Smooth muscle cell (in vitro differentiated cells): ENCODE data around the gene C10orf53. TPM values are rescaled to one million over a fixed set of nuclear protein-coding genes. Genes with fewer than 3 reads are reported as not detected.

Experiments used
- DNase-seq: peaks from one replicate; lab custom pipeline; 2025; ENCODE audit not compliant: unreplicated experiment; lab: John Stamatoyannopoulos, UW
- H2AFZ ChIP-seq: fragments of 200-600 bp; sonication (generic); 2 replicates; pipeline ENCODE4 v1.6.0; 2016; ENCODE audit warnings: antibody characterized with exemption, low read depth, mild to moderate bottlenecking
- H3F3A ChIP-seq: fragments of 200-600 bp; sonication (generic); 2 replicates; pipeline ENCODE4 v1.6.0; 2017; ENCODE audit warnings: antibody characterized with exemption, low read depth
- H3K27ac ChIP-seq: fragments of 200-600 bp; sonication (generic); 2 replicates; pipeline ENCODE4 v1.5.1; 2016; ENCODE audit warnings: low read depth, mild to moderate bottlenecking
- H3K27me3 ChIP-seq: fragments of 200-600 bp; sonication (generic); 2 replicates; pipeline ENCODE4 v1.6.1; 2016; ENCODE audit warnings: low read depth, mild to moderate bottlenecking
- H3K36me3 ChIP-seq: fragments of 200-600 bp; sonication (generic); 2 replicates; pipeline ENCODE4 v1.5.1; 2016; ENCODE audit warnings: low read depth
- H3K4me1 ChIP-seq: fragments of 200-600 bp; sonication (generic); 2 replicates; pipeline ENCODE4 v1.5.1; 2016; ENCODE audit warnings: low read depth
- H3K4me2 ChIP-seq: fragments of 200-600 bp; sonication (generic); 2 replicates; pipeline ENCODE4 v1.6.0; 2016; ENCODE audit warnings: mild to moderate bottlenecking
- H3K4me3 ChIP-seq: fragments of 200-600 bp; sonication (generic); 2 replicates; pipeline ENCODE4 v1.5.1; 2016; ENCODE audit warnings: mild to moderate bottlenecking
- H3K79me2 ChIP-seq: fragments of 200-600 bp; sonication (generic); 2 replicates; pipeline ENCODE4 v1.6.0; 2016; ENCODE audit warnings: low read depth, mild to moderate bottlenecking
- H3K9ac ChIP-seq: fragments of 200-600 bp; sonication (generic); 2 replicates; pipeline ENCODE4 v1.6.0; 2016; ENCODE audit warnings: low read depth
- H3K9me3 ChIP-seq: fragments of 200-600 bp; sonication (generic); replicated peaks from 2 replicates; pipeline ENCODE4 v1.5.1; 2016; ENCODE audit warnings: low read depth
- H4K20me1 ChIP-seq: fragments of 200-600 bp; sonication (generic); 2 replicates; pipeline ENCODE4 v1.6.0; 2016; ENCODE audit warnings: low read depth
- WGBS: methylation state at CpG from one replicate; pipeline ENCODE4 v1.1.7; 2016; ENCODE audit warnings: low lambda C conversion rate; 5-methylcytosine and 5-hydroxymethylcytosine counted together
- polyA plus RNA-seq: library from polyadenylated mRNA; unstranded; fragments of >200 nt; fragmentation: Nextera tagmentation; extraction: Ambion mirVana; gene quantifications from 2 replicates; pipeline ENCODE4 v1.2.1, GENCODE V29; 2016
- total RNA-seq: library from RNA; depleted of rRNA; stranded (reverse); fragments of >200 nt; gene quantifications from 2 replicates; pipeline ENCODE4 v1.2.3, GENCODE V29; 2014
- TF ChIP-seq, protein P1 (sequence below): fragments of 200-600 bp; sonication (generic); IDR thresholded peaks from 2 replicates; pipeline ENCODE4 v1.5.1; 2017; ENCODE audit warnings: borderline replicate concordance, mild to moderate bottlenecking, antibody characterized with exemption; ENCODE audit not compliant: insufficient read depth, poor library complexity, severe bottlenecking

C10orf53 gene
- total and polyA plus RNA-seq, 2 experiments from 2014 or later, result not detected

DNA sequence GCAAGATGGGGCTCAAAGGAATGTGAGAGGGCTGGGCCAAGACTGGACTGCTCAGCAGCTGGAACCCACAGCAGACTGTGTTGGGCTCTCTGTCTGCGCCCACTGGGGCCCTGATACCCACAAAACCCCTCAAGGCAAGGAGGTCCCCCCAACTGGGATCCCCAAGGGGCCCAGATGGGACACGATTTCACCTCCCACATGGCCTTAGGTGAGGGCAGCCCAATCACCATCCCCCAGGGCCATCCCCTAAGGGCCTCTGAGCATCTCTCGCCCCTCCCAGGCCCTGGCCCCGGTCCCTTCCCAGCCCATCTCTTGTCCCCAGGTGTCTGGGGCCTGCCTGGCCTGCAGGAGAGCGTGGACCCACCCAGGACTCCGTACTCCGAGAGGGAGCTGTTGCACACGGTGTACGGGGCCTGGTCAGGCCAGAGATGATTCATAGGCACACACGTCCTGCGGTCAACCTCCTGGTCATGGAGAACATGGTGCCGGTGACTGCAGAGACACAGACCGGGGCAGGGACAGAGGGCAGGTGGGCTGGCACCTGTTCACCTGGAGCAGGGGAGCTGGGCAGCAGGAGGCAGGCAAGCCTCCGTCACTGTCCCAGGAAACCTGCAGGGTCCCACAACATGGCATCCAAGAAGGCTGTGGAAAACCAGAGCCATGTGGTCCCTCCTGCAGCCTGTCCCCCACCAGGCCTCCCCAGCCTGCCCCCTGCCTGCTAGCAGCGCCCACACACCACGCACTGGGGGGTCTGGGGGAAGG is 61.1 kb downstream of the C10orf53 start:
- Histone ChIP-seq H3K4me1 (no peaks in the 10 kb centered on the region), H3K27ac (no peak overlapping the region), H4K20me1 (no peaks in the 10 kb centered on the region), H3K79me2 (no peaks in the 10 kb centered on the region), H3K27me3 (no peaks in the 10 kb centered on the region), H3K9me3 (no peaks in the 10 kb centered on the region), H2AFZ (no peak overlapping the region), H3K4me2 (no peak overlapping the region), H3K36me3 (no peaks in the 10 kb centered on the region), H3K4me3 (no peak overlapping the region), H3F3A (no peaks in the 10 kb centered on the region), H3K9ac (no peak overlapping the region)
- TF ChIP-seq, protein P1, sequence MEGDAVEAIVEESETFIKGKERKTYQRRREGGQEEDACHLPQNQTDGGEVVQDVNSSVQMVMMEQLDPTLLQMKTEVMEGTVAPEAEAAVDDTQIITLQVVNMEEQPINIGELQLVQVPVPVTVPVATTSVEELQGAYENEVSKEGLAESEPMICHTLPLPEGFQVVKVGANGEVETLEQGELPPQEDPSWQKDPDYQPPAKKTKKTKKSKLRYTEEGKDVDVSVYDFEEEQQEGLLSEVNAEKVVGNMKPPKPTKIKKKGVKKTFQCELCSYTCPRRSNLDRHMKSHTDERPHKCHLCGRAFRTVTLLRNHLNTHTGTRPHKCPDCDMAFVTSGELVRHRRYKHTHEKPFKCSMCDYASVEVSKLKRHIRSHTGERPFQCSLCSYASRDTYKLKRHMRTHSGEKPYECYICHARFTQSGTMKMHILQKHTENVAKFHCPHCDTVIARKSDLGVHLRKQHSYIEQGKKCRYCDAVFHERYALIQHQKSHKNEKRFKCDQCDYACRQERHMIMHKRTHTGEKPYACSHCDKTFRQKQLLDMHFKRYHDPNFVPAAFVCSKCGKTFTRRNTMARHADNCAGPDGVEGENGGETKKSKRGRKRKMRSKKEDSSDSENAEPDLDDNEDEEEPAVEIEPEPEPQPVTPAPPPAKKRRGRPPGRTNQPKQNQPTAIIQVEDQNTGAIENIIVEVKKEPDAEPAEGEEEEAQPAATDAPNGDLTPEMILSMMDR, result no peak
- no peak for DNase-seq
- WGBS, result 93% methylated on average over 16 of the region's 16 CpGs

DNA sequence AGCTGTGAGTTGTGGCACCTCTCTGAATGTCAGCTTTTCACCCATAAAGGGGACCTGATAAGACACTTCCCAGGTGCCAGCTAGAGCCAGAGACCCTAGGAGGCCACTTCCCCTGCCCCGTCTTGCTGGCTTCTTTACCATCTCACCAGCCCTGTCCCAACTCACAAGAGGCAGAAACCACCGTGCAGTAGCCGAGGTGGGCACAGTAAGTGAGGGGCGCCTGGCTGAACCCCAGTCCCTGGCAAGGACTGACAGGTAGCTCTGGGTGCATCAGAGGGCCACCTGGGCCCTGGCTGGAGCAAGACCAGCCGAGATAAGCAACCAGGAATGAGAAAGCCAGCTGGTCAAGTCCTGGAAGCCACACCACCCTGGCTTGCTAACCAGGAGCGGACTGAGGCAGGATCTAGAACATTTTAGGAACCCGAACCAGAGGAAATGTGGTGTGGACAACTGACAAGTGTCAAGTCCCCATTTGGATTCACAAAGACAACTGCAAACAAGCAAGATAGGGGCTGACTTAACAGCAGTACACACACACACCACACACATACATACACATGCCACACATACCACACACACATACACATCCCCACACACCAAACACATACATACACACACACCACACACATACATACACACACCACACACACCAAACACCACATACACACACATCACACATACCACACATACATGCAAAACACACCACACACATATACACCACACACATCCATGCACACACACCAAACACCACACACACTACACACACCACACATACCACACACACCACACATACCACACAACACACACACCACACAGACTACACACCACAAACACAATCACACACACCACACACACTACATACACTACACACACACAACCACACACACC is 61.9 kb downstream of the C10orf53 start:
- H3K9me3 ChIP-seq, result no peaks in the 10 kb centered on the region

DNA sequence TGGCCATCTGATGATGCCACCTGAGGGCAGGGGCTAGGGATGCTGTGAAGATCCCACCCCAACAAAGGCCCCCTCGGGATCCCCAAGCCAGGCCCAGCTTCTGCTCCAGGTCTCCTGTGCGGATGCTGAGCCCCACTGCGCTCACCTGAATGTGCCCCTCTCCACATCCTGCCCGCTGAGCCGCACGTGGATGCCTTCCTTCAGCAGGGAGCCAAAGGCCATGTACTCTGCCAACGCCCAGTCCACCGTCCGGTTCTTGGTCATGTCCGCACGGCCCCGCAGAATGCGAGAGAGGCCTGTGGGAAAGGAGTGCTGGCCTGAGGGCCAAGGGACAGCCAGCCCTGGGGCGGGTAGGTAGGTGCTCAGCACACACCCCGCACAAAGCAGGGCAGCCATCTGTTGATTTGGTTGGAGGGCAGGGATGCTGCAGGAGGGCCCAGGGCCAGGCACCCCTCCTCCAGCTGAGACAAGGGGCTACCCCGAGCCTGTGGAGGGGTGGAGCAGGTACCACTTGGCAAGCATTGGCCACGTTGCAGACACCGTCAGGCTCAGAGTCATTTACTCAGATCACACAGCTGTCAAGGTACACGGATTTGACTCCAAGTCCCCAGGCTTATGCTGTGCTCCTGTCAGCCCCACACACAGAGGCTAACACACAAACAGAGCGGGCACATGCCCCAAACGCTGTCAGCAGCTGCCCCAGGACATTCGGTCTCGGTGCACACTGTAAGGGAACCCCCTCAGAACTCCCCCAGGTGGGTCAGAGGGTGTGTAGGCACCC is 63.4 kb downstream of the C10orf53 start:
- 90% methylated on average over 23 of the region's 23 CpGs for WGBS
- H3K4me3 ChIP-seq, result no peak overlapping the region
- no peaks in the 10 kb centered on the region for H3F3A ChIP-seq
- H3K27ac ChIP-seq, result no peak overlapping the region
- no peak overlapping the region for H2AFZ ChIP-seq
- no peaks in the 10 kb centered on the region for H3K4me1 ChIP-seq
- no peaks in the 10 kb centered on the region for H4K20me1 ChIP-seq
- H3K9ac ChIP-seq, result no peak overlapping the region
- H3K36me3 ChIP-seq, result no peaks in the 10 kb centered on the region
- no peaks in the 10 kb centered on the region for H3K27me3 ChIP-seq
- no peak overlapping the region for H3K4me2 ChIP-seq
- DNase-seq, result no peak
- H3K79me2 ChIP-seq, result no peaks in the 10 kb centered on the region
- H3K9me3 ChIP-seq, result no peaks in the 10 kb centered on the region
- TF ChIP-seq, protein P1, result no peak

More for the DNA sequence above, 61.9 kb downstream of the C10orf53 start:
- 84% methylated on average over 7 of the region's 7 CpGs for WGBS
- no peak overlapping the region for H3K4me3 ChIP-seq
- H3K27ac ChIP-seq, result no peak overlapping the region
- no peaks in the 10 kb centered on the region for H4K20me1 ChIP-seq
- H3F3A ChIP-seq, result no peaks in the 10 kb centered on the region
- H3K4me2 ChIP-seq, result no peak overlapping the region
- H3K36me3 ChIP-seq, result no peaks in the 10 kb centered on the region
- no peak overlapping the region for H3K9ac ChIP-seq
- no peaks in the 10 kb centered on the region for H3K4me1 ChIP-seq
- no peaks in the 10 kb centered on the region for H3K27me3 ChIP-seq
- no peak for DNase-seq
- H2AFZ ChIP-seq, result no peak overlapping the region
- no peaks in the 10 kb centered on the region for H3K79me2 ChIP-seq
- TF ChIP-seq, protein P1, result no peak
